ENCODE results near the gene CCNYL1.

Gene CCNYL1

DNA sequence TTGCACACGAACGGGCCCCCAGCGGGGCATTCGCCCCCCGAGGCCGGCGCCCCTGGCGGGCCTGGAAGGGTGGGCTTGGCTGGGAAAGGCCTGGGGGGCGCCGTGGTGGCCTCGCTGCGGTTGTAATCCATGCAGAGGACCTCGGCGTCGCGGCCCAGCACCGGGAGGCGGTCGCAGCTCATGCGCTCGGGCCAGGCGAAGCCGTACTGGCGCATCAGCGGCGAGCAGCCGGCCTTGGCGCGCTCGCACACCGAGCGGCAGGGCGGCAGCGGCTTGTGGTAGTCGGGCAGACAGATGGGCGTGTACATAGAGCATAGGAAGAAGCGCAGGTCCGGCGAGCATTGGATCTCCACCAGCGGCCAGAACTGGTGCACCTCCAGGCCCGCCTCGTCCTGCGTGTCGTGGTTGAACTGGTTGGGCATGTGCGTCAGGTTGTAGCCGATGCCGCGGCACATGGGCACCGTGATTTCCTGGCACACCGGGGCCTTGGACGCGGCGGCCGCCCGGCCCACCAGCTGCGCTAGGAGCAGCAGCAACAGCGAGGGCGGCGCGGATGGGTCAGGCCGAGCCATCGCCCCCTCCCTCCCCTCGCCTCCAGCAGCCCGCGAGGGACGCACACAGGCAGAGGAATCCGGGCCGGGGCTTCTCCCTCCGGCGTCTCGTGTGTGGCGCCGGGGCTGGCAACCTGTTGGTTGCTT is 56.9 kb downstream of the CCNYL1 start:
- no peak for DNase-seq

DNA sequence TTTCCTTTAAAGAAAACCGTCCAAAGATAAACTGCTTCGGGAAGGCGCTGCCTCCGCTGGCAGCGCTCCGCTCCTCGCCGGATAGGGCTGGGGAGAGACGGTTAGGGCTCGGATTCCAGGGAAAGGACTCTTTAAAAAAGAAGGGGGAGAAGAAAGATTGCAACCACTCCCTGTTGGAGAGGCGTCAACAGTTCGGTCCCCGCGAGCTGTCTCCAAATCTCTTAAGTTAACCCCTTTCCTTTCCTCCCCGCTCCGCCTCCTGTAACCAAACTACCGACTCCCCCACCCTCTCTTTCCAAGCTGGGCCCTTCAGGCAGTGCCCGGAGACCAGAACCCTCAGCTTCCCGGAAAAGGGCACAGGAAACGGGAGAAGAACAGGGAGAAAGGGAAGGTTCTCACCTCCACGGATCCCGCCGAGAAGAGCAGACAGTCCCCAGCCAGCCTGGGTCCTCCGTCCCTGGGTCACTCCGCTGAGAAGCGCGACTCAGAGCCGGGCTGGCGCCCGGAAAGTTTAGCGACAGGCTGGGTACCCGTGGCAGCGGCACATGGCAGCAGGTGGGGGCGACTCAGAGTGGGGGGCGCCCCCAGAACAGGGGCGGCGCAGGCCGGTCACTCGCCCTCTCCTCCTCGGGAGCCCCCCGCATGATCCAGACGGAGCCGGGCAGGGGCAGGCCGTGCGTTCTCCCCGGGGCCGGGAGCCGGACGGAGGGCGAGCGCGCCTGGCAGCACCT is 57.6 kb downstream of the CCNYL1 start:
- DNase-seq: no peak

DNA sequence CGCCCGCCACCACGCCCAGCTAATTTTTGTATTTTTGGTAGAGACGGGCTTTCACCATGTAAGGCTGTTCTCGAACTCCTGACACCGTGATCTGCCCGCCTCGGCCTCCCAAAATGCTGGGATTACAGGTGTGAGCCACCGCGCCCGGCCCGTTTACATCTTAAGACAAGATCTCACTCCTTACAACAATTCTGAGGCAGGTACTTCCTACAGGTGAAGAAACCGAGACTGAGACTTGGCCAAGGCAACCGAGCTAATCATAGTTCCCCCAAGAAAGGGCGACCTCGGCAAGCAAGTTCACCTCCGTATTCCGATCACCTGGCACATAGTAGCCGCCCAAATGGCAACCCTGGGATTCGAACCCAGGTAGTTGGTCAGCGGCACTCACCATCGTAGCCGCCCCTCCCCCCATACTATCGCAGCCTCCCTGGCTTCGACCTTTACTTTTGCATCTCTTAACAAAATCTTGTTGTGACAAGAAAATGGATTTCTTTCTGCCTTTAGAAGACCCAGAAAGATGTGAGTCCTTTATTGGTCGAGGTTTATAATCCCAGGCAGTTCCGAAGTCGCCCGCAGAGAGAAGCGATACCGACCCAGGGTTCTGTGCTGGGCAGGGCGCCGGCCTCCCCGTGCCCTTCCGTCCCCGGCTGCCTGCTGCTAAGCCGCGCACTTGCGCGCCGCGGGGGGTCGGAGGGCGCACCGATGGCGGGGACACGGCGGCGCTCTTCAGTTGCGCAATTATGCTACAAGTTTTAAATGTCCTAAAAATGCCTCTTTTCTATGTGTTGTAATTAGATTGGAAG is 59.4 kb downstream of the CCNYL1 start:
- no peak for DNase-seq

DNA sequence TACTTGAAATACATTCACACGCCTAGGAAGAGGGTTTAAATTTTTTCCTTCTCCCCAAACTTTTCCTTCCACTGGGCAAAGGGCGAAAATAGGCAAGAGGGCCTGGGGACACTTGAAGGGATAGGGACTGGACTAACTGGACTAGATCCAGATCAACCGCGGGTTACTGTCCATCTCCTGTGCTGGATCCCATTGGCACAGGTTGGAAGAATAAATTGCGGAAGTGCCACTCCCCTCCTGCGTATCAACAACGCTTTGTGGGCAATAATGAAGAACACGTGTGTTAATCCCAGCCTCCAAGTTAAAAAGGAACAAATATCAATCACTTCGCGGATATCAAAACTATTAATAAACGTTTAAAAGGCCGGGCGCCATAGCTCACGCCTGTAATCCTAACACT is 60.0 kb downstream of the CCNYL1 start:
- no peak for DNase-seq

DNA sequence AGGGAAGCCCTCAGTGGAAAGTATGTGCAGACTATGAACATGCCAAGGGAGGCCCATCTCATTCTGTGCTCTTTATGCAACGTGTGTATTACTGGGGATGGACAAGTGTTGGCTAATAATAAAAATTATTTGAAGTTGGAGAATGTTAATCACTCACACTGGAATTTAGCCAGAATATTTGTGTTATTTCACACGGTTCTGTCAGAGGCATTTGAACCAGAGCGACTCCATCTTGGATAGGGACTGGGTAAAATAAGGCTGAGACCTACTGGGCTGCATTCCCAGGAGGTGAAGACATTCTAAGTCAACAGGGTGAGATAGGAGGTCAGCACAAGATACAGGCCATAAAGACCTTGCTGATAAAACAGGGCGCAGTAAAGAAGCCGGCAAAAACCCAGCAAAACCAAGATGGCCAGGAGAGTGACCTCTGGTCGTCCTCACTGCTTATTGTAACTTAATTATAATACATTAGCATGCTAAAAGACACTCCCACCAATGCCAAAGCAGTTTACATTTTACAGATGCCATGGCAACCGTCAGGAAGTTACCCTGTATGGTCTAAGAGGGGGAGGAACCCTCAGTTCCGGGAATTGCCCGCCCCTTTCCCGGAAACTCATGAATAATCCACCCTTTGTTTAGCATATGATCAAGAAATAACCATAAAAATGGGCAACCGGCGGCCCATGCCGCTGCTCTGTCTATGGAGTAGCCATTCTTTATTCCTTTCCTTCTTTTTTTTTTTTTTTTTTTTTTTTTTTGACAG is 60.8 kb downstream of the CCNYL1 start:
- no peak for DNase-seq

DNA sequence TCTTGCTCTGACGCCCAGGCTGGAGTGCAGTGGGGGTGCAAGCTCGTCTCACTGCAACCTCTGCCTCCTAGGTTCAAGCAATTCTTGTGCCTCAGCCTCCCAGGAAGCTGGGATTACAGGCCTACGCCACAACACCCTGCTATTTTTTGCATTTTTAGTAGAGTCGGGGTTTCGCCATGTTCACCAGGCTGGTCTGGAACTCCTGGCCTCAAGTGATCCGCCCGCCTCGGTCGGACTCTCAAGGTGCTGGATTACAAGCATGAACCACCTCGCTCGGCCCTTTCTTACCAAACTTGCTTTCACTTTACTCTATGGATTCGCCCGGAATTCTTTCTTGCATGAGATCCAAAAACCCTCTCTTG is 61.4 kb downstream of the CCNYL1 start:
- DNase-seq: no peak

DNA sequence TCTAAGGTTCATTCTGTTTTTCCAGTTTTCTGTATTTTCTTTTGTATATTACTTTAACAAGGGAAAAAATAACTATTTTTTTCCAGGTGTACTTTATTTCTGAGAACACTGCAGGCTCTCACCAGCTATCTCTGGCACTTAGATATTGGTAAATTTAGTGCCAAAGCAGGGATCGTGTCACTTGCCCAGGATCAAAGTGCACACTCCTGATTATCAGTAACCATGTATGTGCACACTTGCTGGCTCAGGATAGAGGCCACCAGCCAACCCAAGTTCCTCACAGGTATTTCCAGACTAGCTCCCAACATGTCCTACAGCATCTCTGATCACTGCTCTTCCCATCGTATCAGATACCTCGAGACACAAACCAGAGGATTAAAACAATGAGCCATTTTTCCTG is 64.0 kb downstream of the CCNYL1 start:
- DNase-seq: no peak

DNA sequence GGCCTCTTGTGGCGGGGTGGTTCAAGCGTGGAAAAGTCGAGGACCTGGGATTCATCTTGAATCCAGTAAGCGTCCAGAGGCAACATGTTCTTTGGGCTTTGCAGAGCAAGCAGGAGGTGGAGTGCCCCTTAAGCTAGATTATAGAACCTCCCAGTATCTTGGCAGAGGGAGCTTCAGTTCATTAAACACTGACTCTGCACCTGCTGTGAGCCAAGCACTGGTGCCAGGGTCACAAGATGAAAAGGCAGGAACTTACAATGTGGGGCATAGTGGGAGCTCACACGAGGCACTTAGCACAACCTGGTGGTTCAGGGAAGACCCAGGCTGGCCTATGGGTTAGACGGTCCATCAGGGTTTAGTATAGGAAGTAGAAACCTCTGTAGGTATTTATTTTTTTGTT is 65.7 kb downstream of the CCNYL1 start:
- no peak for DNase-seq

DNA sequence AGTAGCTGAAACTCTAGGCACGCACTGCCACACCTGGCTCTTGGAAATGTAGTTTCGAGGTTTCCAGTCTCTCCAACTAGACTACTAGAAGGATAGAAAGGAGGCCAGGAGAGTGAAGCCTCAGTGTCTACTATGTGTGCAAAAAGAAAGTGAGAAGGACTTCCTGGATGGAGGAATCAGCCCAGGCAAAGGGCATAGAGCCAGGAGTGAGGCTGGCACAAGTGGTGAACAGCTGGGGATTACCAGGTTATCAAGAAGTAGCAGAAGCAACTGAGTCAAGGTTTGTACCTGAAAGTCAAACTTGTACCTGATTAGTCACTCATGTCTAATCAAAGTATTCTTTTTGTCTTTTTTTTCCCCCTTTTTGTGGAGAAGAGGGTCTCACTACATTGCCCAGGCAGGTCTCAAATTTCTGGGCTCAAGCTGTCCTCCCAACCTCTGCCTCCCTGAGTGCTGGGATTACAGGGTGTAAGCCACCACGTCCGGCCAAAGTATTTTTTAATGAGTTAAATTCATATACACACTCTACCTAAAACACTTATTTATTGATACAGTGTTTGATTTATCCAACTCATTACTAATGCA is 67.0 kb downstream of the CCNYL1 start:
- DNase-seq: no peak

DNA sequence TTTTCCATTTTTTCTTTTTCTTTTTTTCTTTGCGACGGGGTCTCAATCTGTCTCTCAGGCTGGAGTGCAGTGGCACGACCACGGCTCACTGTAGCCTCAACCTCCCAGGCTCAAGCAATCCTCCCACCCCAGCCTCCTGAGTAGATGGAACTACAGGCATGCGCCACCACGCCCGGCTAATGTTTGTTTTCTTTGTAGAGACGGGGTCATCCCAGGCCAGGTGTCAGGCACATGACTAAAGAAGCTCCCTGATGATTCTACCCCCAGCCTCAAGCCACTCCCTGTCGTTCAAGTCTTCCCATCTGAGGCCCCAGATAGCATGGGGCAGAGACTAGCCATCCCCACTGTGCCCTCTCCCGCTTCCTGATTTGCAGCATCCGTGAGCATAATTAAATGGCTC is 68.1 kb downstream of the CCNYL1 start:
- no peak for DNase-seq

DNA sequence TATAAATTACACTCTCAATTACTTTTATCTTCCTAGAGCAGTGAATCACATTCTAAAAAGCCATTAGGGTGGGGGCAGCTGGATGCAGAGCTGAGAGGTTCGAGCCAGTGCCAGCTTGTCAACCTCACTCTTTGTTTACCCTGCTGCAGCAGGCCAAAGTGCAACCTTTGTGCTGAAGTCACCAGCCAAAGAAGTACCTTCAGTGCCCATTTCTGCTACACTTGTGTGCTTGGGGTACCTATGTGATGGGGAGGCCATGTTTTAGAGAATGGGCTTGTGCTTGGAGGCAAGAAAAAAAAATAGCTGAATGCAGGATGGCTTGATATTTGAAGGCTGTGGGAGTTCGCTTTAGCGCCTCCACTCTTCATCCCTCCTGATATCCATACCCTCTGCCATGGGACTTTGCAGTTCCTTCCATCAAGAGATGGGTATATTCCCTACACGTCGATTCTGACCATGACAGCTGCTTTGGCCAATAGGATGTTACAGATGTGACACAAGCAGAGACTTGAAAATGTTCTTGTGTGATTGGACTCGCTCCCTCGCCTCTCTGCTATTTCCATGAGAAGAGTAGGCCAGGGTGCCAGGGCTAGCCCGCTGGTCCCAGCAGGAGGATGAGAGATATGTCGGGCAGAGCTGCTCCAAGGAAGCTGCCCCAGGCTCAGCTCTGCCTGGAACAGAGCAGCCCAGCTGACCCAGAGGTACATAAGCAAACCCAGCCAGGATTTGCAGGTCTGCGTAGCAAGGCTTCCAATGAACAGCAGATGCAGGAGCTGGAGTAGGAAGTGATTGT is 71.0 kb downstream of the CCNYL1 start:
- no peak for DNase-seq

DNA sequence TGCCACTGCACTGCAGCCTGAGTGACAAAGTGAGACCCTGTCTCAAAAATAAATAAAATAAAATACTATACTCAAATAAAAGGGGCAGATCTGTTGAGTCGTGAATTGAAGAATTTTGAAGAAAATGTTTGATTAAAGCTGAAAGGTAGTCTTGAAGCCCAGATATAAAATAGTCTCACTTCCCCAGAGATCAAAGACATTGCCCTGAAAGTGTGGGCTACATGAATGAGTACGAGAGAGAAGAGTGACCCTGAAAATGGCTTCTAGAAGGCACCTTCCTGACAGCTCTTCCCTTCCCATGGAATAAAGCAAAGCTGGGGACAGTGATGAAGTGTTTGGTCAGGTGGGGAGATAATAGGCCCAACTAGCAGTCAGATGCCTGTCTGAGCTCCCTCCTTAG is 72.1 kb downstream of the CCNYL1 start:
- DNase-seq: no peak

DNA sequence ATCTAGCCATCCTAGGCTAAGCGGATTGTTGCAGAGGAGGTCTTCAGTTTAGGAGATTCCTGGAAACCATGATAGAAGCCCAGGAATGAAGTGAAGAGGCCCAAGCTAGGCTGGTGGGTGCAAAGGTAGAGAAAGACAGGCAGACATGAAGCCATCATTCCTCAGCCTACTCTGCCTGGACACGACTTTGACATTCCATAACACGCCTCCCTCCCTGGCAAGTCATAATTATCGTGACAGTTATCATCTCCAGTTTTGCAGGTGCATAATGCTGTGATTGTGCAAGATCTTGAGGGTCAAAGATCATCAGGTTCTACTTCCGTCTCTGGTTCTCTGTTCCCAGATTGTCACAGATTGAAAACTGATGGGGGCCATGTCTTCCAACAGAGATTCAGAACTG is 73.5 kb downstream of the CCNYL1 start:
- DNase-seq: no peak

DNA sequence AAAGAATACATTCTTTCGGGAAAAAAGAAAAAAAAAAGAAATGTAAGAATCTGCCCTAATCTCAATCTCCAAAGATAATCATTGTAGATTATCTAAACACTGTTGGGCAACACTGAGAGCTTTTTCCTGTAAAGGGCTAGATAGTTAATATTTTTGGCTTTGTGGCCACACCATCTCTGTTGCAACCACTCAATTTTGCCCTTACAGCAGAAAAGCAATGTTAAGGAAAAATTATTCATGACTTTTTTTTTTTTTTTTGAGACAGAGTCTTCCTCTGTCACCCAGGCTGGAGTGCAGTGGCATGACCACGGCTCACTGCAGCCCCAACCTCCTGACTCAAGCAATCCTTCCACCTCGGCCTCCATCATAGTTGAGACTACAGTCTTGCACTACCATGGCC is 75.6 kb downstream of the CCNYL1 start:
- no peak for DNase-seq

DNA sequence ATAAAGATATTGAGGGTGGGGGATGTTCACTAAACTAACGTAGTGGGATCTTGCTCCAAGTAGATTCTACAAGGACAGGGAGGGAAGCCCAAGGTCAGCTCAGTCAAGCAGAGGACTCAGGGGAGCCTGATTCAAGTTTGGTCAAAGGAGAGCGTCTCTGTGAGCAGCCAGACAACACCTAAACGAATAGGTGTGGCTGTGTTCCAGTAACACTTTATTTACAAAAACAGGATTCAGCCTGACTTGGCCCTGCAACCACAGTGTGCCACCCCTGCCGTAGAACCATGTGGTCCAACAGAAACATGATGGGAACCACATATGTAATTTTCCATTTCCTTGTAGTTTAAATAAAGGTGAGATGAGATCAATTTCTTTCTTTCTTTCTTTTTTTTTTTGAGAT is 76.4 kb downstream of the CCNYL1 start:
- DNase-seq: no peak

DNA sequence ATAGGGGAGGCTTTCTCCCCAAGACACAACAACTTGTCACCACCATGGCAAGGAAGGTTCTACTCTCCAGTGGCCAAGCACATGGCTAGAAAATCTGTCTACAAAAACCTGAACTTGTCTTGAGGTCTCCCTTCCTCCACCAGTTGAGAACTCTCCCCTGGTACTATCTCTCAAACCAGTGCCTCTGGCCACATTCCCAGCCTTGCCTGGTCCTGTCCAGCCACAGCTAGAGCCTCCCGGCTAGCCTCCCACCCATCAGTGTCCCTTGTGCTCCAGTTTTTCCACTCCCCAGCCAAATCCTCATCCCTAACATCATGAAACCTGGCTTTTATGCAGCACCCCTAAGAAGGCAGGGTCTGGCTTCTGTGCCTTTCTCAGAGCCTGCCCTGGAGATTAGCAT is 79.5 kb downstream of the CCNYL1 start:
- no peak for DNase-seq

DNA sequence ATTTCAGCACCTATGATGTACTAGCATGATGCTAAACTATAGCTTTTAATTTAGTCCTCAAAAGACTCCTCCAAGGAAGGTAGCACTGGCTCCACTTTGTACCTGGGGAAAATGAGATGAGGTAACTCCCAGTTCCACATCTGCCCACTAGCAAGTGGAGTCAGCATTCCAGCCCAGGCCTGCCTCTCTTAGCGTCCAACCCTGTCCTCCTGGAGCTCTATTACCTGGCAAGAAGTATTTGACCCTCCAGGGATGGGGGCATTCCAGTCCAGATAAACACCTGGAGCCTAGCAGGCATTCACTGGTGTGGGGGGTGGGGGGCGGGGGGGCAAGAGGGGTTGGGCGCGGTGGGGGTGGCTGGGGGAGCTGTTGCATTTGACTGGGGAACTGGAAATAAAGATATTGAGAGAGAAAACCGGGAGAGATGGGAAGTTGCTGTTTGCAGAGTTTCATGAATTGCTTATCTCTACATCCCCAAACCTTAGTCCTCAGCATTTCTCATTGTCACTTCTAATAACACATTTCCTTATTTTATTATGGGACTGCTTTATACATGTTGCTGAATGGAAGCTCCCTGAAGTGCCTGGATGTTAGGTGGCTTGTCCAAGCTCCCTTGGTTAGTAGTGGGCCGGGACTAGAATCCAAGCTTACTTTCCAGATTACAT is 80.3 kb downstream of the CCNYL1 start:
- no peak for DNase-seq

DNA sequence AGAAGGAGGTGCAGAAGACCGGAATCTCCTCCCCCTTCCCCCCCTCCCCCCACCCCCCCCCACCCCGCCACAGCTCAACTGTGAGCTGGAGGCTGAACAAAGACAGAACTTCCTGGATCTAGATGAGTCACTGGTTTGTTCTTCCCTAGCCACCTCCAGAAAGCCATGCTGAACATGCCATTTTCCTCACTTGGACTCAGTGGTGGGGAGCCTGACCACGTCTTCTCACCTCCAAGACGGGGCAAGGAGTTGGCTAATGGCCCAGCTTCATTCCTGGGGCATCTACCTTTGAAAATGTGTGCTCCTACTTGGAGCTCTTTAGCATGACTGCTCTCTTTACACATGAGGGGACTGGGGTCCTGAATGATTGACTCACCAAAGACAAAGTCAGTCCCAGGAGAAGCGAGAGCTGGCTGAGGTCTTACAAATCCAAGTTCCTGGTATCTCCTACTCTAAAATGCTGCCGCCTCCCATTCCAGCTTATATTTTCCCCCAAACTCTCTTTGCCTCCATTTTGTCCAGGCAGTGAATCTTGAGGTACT is 80.9 kb downstream of the CCNYL1 start:
- no peak for DNase-seq

DNA sequence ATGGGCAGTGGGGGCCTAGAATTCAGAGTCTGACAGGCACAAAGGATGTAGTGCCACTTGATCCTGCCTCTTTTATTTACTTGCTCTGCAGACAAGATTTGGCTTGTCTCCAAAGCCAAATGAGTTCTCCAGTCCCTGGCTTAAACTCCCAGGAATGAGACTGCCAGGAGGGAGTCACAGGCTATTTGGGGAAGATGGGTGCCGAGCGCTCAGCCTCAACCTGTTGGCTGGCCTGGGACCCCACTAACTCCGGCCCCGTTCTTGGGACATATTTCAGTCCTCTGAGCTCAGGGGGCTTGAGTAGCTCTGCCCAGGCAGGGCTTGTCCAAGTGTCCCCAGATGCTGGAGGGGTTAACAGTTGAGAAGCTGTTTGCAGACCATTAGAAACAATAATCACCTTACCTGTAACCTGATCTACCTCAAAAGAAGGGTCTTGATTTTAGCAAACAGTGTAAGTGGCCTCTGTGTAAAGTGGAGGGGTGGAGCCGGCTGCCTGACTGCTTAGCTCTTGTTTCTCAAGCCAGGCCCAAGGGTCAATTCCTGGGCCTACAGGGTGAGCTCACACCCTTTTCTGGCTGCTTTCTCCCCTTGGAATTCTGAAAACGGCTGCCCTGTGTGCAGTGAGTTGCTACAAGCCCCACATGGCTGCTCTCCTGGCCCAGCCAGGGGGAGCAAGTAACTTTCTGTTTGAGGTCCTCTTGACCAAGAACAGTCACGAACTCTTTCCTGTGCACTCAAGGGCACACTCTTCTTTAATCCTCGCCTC is 85.3 kb downstream of the CCNYL1 start:
- no peak for DNase-seq

DNA sequence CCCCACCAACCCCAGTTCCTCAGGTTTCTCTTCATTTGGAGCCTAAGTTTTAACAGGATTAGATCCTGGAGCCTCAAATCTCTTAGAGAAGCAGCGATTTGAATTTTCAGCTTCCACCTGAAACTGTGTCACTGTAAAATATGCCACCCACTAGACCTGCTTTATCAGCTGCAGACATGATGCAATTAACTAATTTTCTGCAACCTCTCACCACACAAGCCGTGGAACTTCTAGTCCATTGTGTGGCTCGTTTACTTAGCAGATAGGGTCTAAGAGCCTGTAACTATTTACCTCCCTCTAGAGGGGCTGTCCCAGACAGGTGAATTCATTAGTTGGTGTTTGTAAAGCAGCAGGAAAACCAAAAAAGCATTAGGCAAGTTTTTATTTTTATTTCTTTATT is 89.8 kb downstream of the CCNYL1 start:
- DNase-seq: no peak
